ENCODE results near the gene STH. TPM values are rescaled to one million over a fixed set of nuclear protein-coding genes. Genes with fewer than 3 reads are reported as not detected.
A peak's percentile ranks its signal among the peaks of the same experiment; 100 is the strongest.
"Not testable (repeated sequence)": the region's sequence is repeated elsewhere in the genome, so short reads cannot be mapped to it uniquely, and the experiment has no call there.

Gene STH
- total and polyA plus RNA-seq, 12 donors: not detected

- DNase-seq: no peak
- ATAC-seq: no peak
- WGBS, 2 donors: 91% methylated on average over 12 of the region's 12 CpGs
- Histone ChIP-seq H3K36me3 (peaks cover 0 to 42% (median 0%) of the 10 kb centered on the region in 9 donors), H3K27ac (peak overlapping the region in 1 of 10 donors; percentile 63), H3K4me1 (peaks cover 0 to 12% (median 0%) of the 10 kb centered on the region in 9 donors), H3K27me3 (no peaks in the 10 kb centered on the region), H3K4me3 (no peak overlapping the region), H3K9me3 (no peaks in the 10 kb centered on the region)
- TF ChIP-seq, protein P1, sequence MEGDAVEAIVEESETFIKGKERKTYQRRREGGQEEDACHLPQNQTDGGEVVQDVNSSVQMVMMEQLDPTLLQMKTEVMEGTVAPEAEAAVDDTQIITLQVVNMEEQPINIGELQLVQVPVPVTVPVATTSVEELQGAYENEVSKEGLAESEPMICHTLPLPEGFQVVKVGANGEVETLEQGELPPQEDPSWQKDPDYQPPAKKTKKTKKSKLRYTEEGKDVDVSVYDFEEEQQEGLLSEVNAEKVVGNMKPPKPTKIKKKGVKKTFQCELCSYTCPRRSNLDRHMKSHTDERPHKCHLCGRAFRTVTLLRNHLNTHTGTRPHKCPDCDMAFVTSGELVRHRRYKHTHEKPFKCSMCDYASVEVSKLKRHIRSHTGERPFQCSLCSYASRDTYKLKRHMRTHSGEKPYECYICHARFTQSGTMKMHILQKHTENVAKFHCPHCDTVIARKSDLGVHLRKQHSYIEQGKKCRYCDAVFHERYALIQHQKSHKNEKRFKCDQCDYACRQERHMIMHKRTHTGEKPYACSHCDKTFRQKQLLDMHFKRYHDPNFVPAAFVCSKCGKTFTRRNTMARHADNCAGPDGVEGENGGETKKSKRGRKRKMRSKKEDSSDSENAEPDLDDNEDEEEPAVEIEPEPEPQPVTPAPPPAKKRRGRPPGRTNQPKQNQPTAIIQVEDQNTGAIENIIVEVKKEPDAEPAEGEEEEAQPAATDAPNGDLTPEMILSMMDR (IDR thresholded peaks at IDR 0.05): no peak
- intact Hi-C loops (cut with DNase I): no loop called here
These were observed 21.9 kb downstream of the STH start for GRCh38 chr17:46020998-46021397.

DNA sequence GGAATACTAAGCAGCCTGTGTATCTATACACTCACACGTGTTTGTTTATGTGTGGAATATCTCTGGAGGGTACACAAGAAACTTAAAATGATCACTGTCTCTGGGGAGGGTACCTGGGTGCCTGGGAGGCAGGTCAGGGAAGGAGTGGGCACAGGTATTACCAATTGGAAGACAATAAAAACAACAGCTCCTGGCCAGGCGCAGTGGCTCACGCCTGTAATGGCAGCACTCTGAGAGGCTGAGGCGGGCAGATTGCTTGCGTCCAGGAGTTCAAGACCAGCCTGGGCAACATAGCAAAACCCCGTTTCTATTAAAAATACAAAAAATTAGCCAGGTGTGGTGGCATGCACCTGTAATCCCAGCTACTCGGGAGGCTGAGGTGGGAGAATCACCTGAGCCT, 24.3 kb downstream of the STH start:
- H3K9me3 ChIP-seq; DNase-seq; H3K27ac ChIP-seq; H3K4me3 ChIP-seq; intact Hi-C loops (cut with DNase I); ATAC-seq; H3K27me3 ChIP-seq: not testable (repeated sequence)
- peaks cover 0 to 36% (median 13%) of the 10 kb centered on the region in 9 donors for H3K4me1 ChIP-seq
- peaks cover 0 to 60% (median 0%) of the 10 kb centered on the region in 9 donors for H3K36me3 ChIP-seq
- 95% methylated on average over 7 of the region's 7 CpGs for WGBS, 2 donors

- DNase-seq: no peak
- H3K36me3 ChIP-seq: peaks cover 0 to 66% (median 0%) of the 10 kb centered on the region in 9 donors
- H3K4me1 ChIP-seq: peaks cover 0 to 41% (median 18%) of the 10 kb centered on the region in 9 donors
- H3K27me3 ChIP-seq: no peaks in the 10 kb centered on the region
- no peak for ATAC-seq
- 93 to 95% methylated on average over 24 of the region's 24 CpGs for WGBS, 2 donors
- TF ChIP-seq, protein P1 (IDR thresholded peaks at IDR 0.05): no peak
- no peak overlapping the region for H3K4me3 ChIP-seq
- no peaks in the 10 kb centered on the region for H3K9me3 ChIP-seq
- intact Hi-C loops (cut with DNase I): no loop called here
- H3K27ac ChIP-seq: no peak overlapping the region
These were observed 24.8 kb downstream of the STH start for GRCh38 chr17:46023783-46024388.

- no peak overlapping the region for H3K4me3 ChIP-seq
- DNase-seq (no peak), ATAC-seq (no peak)
- no peaks in the 10 kb centered on the region for H3K27me3 ChIP-seq
- peaks cover 0 to 41% (median 18%) of the 10 kb centered on the region in 9 donors for H3K4me1 ChIP-seq
- H3K27ac ChIP-seq: no peak overlapping the region
- intact Hi-C loops (cut with DNase I): no loop called here
- TF ChIP-seq, protein P1 (IDR thresholded peaks at IDR 0.05): no peak
- 77 to 82% methylated on average over 12 to 14 of the region's 14 CpGs for WGBS, 2 donors
- no peaks in the 10 kb centered on the region for H3K9me3 ChIP-seq
- peaks cover 0 to 71% (median 0%) of the 10 kb centered on the region in 9 donors for H3K36me3 ChIP-seq
These were observed 25.5 kb downstream of the STH start for GRCh38 chr17:46024590-46024989.

DNA sequence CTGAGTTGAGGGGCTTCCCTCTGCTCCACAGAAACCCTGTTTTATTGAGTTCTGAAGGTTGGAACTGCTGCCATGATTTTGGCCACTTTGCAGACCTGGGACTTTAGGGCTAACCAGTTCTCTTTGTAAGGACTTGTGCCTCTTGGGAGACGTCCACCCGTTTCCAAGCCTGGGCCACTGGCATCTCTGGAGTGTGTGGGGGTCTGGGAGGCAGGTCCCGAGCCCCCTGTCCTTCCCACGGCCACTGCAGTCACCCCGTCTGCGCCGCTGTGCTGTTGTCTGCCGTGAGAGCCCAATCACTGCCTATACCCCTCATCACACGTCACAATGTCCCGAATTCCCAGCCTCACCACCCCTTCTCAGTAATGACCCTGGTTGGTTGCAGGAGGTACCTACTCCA, 26.0 kb downstream of the STH start:
- peaks cover 0 to 40% (median 18%) of the 10 kb centered on the region in 9 donors for H3K4me1 ChIP-seq
- H3K36me3 ChIP-seq: peaks cover 0 to 76% (median 0%) of the 10 kb centered on the region in 9 donors
- ATAC-seq (no peak), DNase-seq (no peak)
- H3K27ac ChIP-seq: no peak overlapping the region
- TF ChIP-seq, protein P1 (IDR thresholded peaks at IDR 0.05): no peak
- no peaks in the 10 kb centered on the region for H3K9me3 ChIP-seq
- H3K27me3 ChIP-seq: no peaks in the 10 kb centered on the region
- intact Hi-C loops (cut with DNase I): no loop called here
- WGBS, 2 donors: 82 to 90% methylated on average over 10 of the region's 10 CpGs
- no peak overlapping the region for H3K4me3 ChIP-seq
